Activated naive CD4-positive, alpha-beta T cell treated with anti-CD3 and anti-CD28 coated beads for 36 hours (primary cell): ENCODE measurements around the gene TACC3. TPM values are rescaled to one million over a fixed set of nuclear protein-coding genes. Genes with fewer than 3 reads are reported as not detected.
A peak's percentile ranks its signal among the peaks of the same experiment; 100 is the strongest.
"Not testable (repeated sequence)": the region's sequence is repeated elsewhere in the genome, so short reads cannot be mapped to it uniquely, and the experiment has no call there.

Experiments used
- CTCF ChIA-PET: fragments of 350-600 bp; sonication (Branson Sonifier 250); formaldehyde crosslinking; loops from one replicate; lab custom pipeline; 2021; ENCODE audit warnings: antibody characterized with exemption; lab: Charles Lee
- DNase-seq: peaks from one replicate; pipeline ENCODE4 v3.0.0-alpha.2; 2020
- H3K27ac Mint-ChIP-seq: one replicate; pipeline ENCODE4 v1.8.0; 2021; ENCODE audit warnings: mild to moderate bottlenecking, mixed read lengths
- H3K27me3 Mint-ChIP-seq: one replicate; pipeline ENCODE4 v1.8.0; 2021; ENCODE audit warnings: low read depth, mixed read lengths
- H3K36me3 Mint-ChIP-seq: one replicate; pipeline ENCODE4 v1.8.0; 2021; ENCODE audit warnings: low read depth, mixed read lengths
- H3K4me1 Mint-ChIP-seq: one replicate; pipeline ENCODE4 v1.8.0; 2021; ENCODE audit warnings: low read depth, mixed read lengths
- H3K4me3 Mint-ChIP-seq: one replicate; pipeline ENCODE4 v1.8.0; 2021; ENCODE audit warnings: mild to moderate bottlenecking, moderate library complexity, mixed read lengths
- H3K9me3 Mint-ChIP-seq: one replicate; pipeline ENCODE4 v1.8.0; 2021; ENCODE audit warnings: mixed read lengths
- intact Hi-C: fragments of 100-400 bp; cut with micrococcal nuclease; formaldehyde crosslinking; loops from one replicate; pipeline ENCODE4 v1.15.1; 2023
- total RNA-seq, 2 experiments: library from RNA; stranded (reverse); gene quantifications; one replicate each; pipeline ENCODE4 v1.2.3, GENCODE V29; 2021

The TACC3 gene
- total RNA-seq, 2 experiments from 2014 or later = 246 to 264 TPM

- CTCF ChIA-PET = interaction anchor here (1.0 kb wide), 1 partner anchor 9 kb away, joined by 3 read pairs; no protein-coding TSS in a partner anchor
- intact Hi-C loops = loop anchor here (1.0 to 5.0 kb wide), 5 partner anchors 28 to 977 kb away; partner anchors contain the start of genes GAK, PCGF3, SLBP and TACC3
- H3K4me3 Mint-ChIP-seq = peak overlapping the region; percentile 36
- H3K4me1 Mint-ChIP-seq = peaks cover 12% of the 10 kb centered on the region
- no peaks in the 10 kb centered on the region for H3K9me3 Mint-ChIP-seq
- no peak overlapping the region for H3K27ac Mint-ChIP-seq
- DNase-seq = peak; percentile 94
- no peaks in the 10 kb centered on the region for H3K27me3 Mint-ChIP-seq
- H3K36me3 Mint-ChIP-seq = peaks cover 3% of the 10 kb centered on the region
Observed at GRCh38 chr4:1684506-1685234, 36.7 kb upstream of the TACC3 start.

GRCh38 chr4:1685235-1686150 is 35.8 kb upstream of the TACC3 start:
- Mint-ChIP-seq H3K27me3 (no peaks in the 10 kb centered on the region), H3K4me1 (peaks cover 12% of the 10 kb centered on the region), H3K36me3 (peaks cover 7% of the 10 kb centered on the region), H3K9me3 (no peaks in the 10 kb centered on the region), H3K4me3 (no peak overlapping the region), H3K27ac (no peak overlapping the region)
- DNase-seq = no peak
- intact Hi-C loops = loop anchor here (2.0 kb wide), 2 partner anchors 35 to 105 kb away; partner anchors contain the start of genes TACC3 and TMEM129
- CTCF ChIA-PET = interaction anchor here (1.0 kb wide), 1 partner anchor 8 kb away, joined by 3 read pairs; no protein-coding TSS in a partner anchor

- peaks cover 12% of the 10 kb centered on the region for H3K4me1 Mint-ChIP-seq
- intact Hi-C loops = no loop called here
- peaks cover 16% of the 10 kb centered on the region for H3K36me3 Mint-ChIP-seq
- CTCF ChIA-PET = interaction anchor here (0.6 kb wide), 1 partner anchor 15 kb away, joined by 3 read pairs; no protein-coding TSS in a partner anchor
- H3K4me3 Mint-ChIP-seq = peak overlapping the region; percentile 28
- no peak overlapping the region for H3K27ac Mint-ChIP-seq
- no peaks in the 10 kb centered on the region for H3K9me3 Mint-ChIP-seq
- H3K27me3 Mint-ChIP-seq = no peaks in the 10 kb centered on the region
- no peak for DNase-seq
Observed at GRCh38 chr4:1686440-1687036, 34.8 kb upstream of the TACC3 start.

GRCh38 chr4:1690698-1691097 is 30.6 kb upstream of the TACC3 start:
- peaks cover 46% of the 10 kb centered on the region for H3K36me3 Mint-ChIP-seq
- no peaks in the 10 kb centered on the region for H3K27me3 Mint-ChIP-seq
- H3K4me3 Mint-ChIP-seq = no peak overlapping the region
- CTCF ChIA-PET = interaction anchor here (0.6 to 4.9 kb wide), 3 partner anchors 18 to 65 kb away, joined by 3 to 58 read pairs (median 4); no protein-coding TSS in a partner anchor
- DNase-seq = no peak
- intact Hi-C loops = no loop called here
- H3K4me1 Mint-ChIP-seq = peaks cover 3% of the 10 kb centered on the region
- no peak overlapping the region for H3K27ac Mint-ChIP-seq
- H3K9me3 Mint-ChIP-seq = no peaks in the 10 kb centered on the region

- CTCF ChIA-PET = interaction anchor here (1.5 to 4.9 kb wide), 4 partner anchors 12 to 33 kb away, joined by 4 to 58 read pairs (median 24); no protein-coding TSS in a partner anchor
- H3K27me3 Mint-ChIP-seq = no peaks in the 10 kb centered on the region
Observed at GRCh38 chr4:1691737-1692373, 29.5 kb upstream of the TACC3 start.

GRCh38 chr4:1693131-1693896 is 28.0 kb upstream of the TACC3 start:
- DNase-seq = peak; percentile 80
- no peak overlapping the region for H3K4me3 Mint-ChIP-seq
- CTCF ChIA-PET = interaction anchor here (0.5 to 4.9 kb wide), 30 partner anchors 8 to 778 kb away, joined by 3 to 77 read pairs (median 4); partner anchors contain the start of genes SLBP, TACC3 and TMEM129
- H3K9me3 Mint-ChIP-seq = no peaks in the 10 kb centered on the region
- peaks cover 56% of the 10 kb centered on the region for H3K36me3 Mint-ChIP-seq
- intact Hi-C loops = loop anchor here (1.0 kb wide), 3 partner anchors 18 to 117 kb away; no protein-coding TSS in a partner anchor
- peaks cover 3% of the 10 kb centered on the region for H3K4me1 Mint-ChIP-seq
- no peaks in the 10 kb centered on the region for H3K27me3 Mint-ChIP-seq
- peak overlapping the region; percentile 25 for H3K27ac Mint-ChIP-seq

More at GRCh38 chr4:1691737-1692373, 29.5 kb upstream of the TACC3 start:
- intact Hi-C loops = no loop called here
- Mint-ChIP-seq H3K4me3 (no peak overlapping the region), H3K27ac (no peak overlapping the region), H3K36me3 (peaks cover 50% of the 10 kb centered on the region), H3K4me1 (peaks cover 3% of the 10 kb centered on the region), H3K9me3 (no peaks in the 10 kb centered on the region)
- no peak for DNase-seq

- Mint-ChIP-seq H3K27me3 (no peaks in the 10 kb centered on the region), H3K27ac (no peak overlapping the region), H3K4me1 (peaks cover 3% of the 10 kb centered on the region), H3K9me3 (no peaks in the 10 kb centered on the region), H3K36me3 (peaks cover 55% of the 10 kb centered on the region), H3K4me3 (no peak overlapping the region)
- CTCF ChIA-PET = interaction anchor here (1.7 to 4.4 kb wide), 2 partner anchors 15 to 29 kb away, joined by 3 to 77 read pairs; partner anchors contain the start of gene SLBP
- DNase-seq = no peak
- intact Hi-C loops = no loop called here
Observed at GRCh38 chr4:1695913-1696312, 25.4 kb upstream of the TACC3 start.

GRCh38 chr4:1701671-1702070 is 19.6 kb upstream of the TACC3 start:
- H3K36me3 Mint-ChIP-seq = peaks cover 49% of the 10 kb centered on the region
- CTCF ChIA-PET = interaction anchor here (0.6 to 4.3 kb wide), 3 partner anchors 8 to 215 kb away, joined by 3 to 39 read pairs (median 3); no protein-coding TSS in a partner anchor
- H3K4me1 Mint-ChIP-seq = peaks cover 39% of the 10 kb centered on the region
- intact Hi-C loops, DNase-seq, H3K27ac Mint-ChIP-seq, H3K9me3 Mint-ChIP-seq, H3K4me3 Mint-ChIP-seq, H3K27me3 Mint-ChIP-seq: not testable (repeated sequence)

GRCh38 chr4:1703867-1704266 is 17.5 kb upstream of the TACC3 start:
- no peaks in the 10 kb centered on the region for H3K9me3 Mint-ChIP-seq
- peaks cover 50% of the 10 kb centered on the region for H3K4me1 Mint-ChIP-seq
- H3K27me3 Mint-ChIP-seq = no peaks in the 10 kb centered on the region

GRCh38 chr4:1705732-1706131 is 15.6 kb upstream of the TACC3 start:
- H3K9me3 Mint-ChIP-seq = no peaks in the 10 kb centered on the region
- H3K36me3 Mint-ChIP-seq = peaks cover 60% of the 10 kb centered on the region
- CTCF ChIA-PET = interaction anchor here (1.2 to 4.3 kb wide), 2 partner anchors 12 kb away, joined by 7 to 39 read pairs; no protein-coding TSS in a partner anchor
- peaks cover 69% of the 10 kb centered on the region for H3K4me1 Mint-ChIP-seq
- no peak overlapping the region for H3K4me3 Mint-ChIP-seq
- no peak for DNase-seq
- H3K27ac Mint-ChIP-seq = no peak overlapping the region
- intact Hi-C loops = no loop called here
- H3K27me3 Mint-ChIP-seq = no peaks in the 10 kb centered on the region

More at GRCh38 chr4:1703867-1704266, 17.5 kb upstream of the TACC3 start:
- CTCF ChIA-PET = interaction anchor here (0.5 to 4.3 kb wide), 2 partner anchors 10 to 14 kb away, joined by 3 to 39 read pairs; no protein-coding TSS in a partner anchor
- H3K27ac Mint-ChIP-seq = no peak overlapping the region
- intact Hi-C loops = no loop called here
- no peak for DNase-seq
- H3K4me3 Mint-ChIP-seq = no peak overlapping the region
- H3K36me3 Mint-ChIP-seq = peaks cover 52% of the 10 kb centered on the region
